ENCODE measurements around the gene NLGN1.

GRCh38 chr3:174275336-174275735 is 877.8 kb downstream of the NLGN1 start:
- TF ChIP-seq CTCF (IDR thresholded peaks at IDR 0.05) (no peak), ZFX (IDR thresholded peaks at IDR 0.05; ENCODE audit: borderline replicate concordance) (no peak)
